A673 (cell line): Measurements from ENCODE around the gene P2RY14. TPM values are rescaled to one million over a fixed set of nuclear protein-coding genes. Genes with fewer than 3 reads are reported as not detected.

Source experiments
- BruUV-seq: library from RNA; stranded (reverse); fragments of 400-500 nt; replicated peaks from 2 replicates; lab custom pipeline; 2021; lab: Mats Ljungman, UMichigan
- CTCF ChIA-PET: fragments of 300-600 bp; sonication (Branson Sonifier 250); formaldehyde crosslinking; loops from one replicate; lab custom pipeline; 2022; ENCODE audit warnings: antibody characterized with exemption; lab: Charles Lee
- POLR2A ChIA-PET: fragments of 300-600 bp; sonication (Branson Sonifier 250); formaldehyde crosslinking; loops from one replicate; lab custom pipeline; 2022; ENCODE audit warnings: antibody characterized with exemption; ENCODE audit not compliant: low non-redundant PET; lab: Charles Lee
- DNase-seq: peaks from one replicate; pipeline ENCODE4 v3.0.0-alpha.2; 2015; ENCODE audit warnings: low spot score
- H3K27ac ChIP-seq: fragments of 200-600 bp; sonication (generic); 2 replicates; pipeline ENCODE4 v1.5.1; 2016; ENCODE audit warnings: mixed run types, low read depth, mild to moderate bottlenecking, mixed read lengths, antibody characterized with exemption, low read length; ENCODE audit not compliant: poor library complexity, severe bottlenecking
- H3K27me3 ChIP-seq: fragments of 200-600 bp; sonication (generic); replicated peaks from 2 replicates; pipeline ENCODE4 v1.6.1; 2017; ENCODE audit warnings: mixed run types, low read depth, mild to moderate bottlenecking, mixed read lengths, antibody characterized with exemption, low read length; ENCODE audit not compliant: insufficient read depth, poor library complexity
- H3K36me3 ChIP-seq: fragments of 200-600 bp; sonication (generic); 2 replicates; pipeline ENCODE4 v1.6.1; 2016; ENCODE audit warnings: mixed run types, mild to moderate bottlenecking, mixed read lengths, antibody characterized with exemption, low read length; ENCODE audit not compliant: insufficient read depth, poor library complexity, severe bottlenecking
- H3K4me1 ChIP-seq: fragments of 200-600 bp; sonication (generic); 2 replicates; pipeline ENCODE4 v1.6.1; 2017; ENCODE audit warnings: mixed run types, mild to moderate bottlenecking, mixed read lengths, antibody characterized with exemption, low read length; ENCODE audit not compliant: insufficient read depth, poor library complexity, severe bottlenecking
- H3K4me3 ChIP-seq: fragments of 200-600 bp; sonication (generic); 2 replicates; pipeline ENCODE4 v1.5.1; 2016; ENCODE audit warnings: low read depth, mixed run types, mild to moderate bottlenecking, mixed read lengths, low read length; ENCODE audit not compliant: poor library complexity, severe bottlenecking
- H3K9me3 ChIP-seq: fragments of 200-600 bp; sonication (generic); 2 replicates; pipeline ENCODE4 v1.6.1; 2016; ENCODE audit warnings: mixed run types, low read depth, mild to moderate bottlenecking, mixed read lengths, antibody characterized with exemption, low read length; ENCODE audit not compliant: poor library complexity, severe bottlenecking
- EZH2 ChIP-seq: fragments of 200-600 bp; sonication (generic); IDR thresholded peaks from 2 replicates; pipeline ENCODE4 v1.6.1; 2017; ENCODE audit warnings: borderline replicate concordance, low read depth, mild to moderate bottlenecking, mixed read lengths, antibody characterized with exemption, low read length; ENCODE audit not compliant: poor library complexity, severe bottlenecking
- intact Hi-C: fragments of 100-400 bp; cut with micrococcal nuclease; formaldehyde crosslinking; loops from one replicate; pipeline ENCODE4 v1.10.0; 2022; ENCODE audit not compliant: unreplicated experiment
- total RNA-seq: library from RNA; stranded (reverse); gene quantifications from 2 replicates; pipeline ENCODE4 v1.2.3, GENCODE V29; 2021
- TF ChIP-seq, protein P1 (sequence below): fragments of 300-800, 200-600 bp; sonication (generic); conservative IDR thresholded peaks from 2 replicates; pipeline ENCODE4 v1.5.1; 2017; ENCODE audit warnings: low read depth, mild to moderate bottlenecking, antibody characterized with exemption, low read length, moderate library complexity, mixed read lengths

The P2RY14 gene
- total RNA-seq, 1 experiment from 2014 or later, result not detected

DNA sequence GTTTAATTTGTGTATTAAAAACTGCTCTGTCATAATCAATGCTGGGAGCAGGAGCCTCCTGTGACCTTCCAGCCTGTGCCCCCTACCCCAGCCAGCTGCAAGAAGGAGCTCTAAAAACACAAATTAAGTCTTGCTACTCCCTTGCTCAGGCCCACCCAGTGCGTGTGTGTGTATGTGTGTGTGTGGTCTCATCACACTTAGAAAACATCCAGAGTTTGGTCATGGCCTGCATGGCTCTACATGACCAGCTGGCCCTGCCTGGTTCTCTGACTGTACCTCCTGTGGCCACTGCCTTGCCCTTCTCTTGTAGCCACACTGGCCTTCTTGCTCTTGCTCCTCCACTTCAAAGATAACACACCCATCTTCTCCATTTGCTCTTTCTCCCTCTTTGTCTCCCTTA is 13.7 kb downstream of the P2RY14 start:
- no peak overlapping the region for H3K4me3 ChIP-seq
- no peaks in the 10 kb centered on the region for H3K27me3 ChIP-seq
- no peak for DNase-seq
- POLR2A ChIA-PET, result no interaction called here
- intact Hi-C loops, result no loop called here
- no peaks in the 10 kb centered on the region for H3K36me3 ChIP-seq
- H3K9me3 ChIP-seq, result no peaks in the 10 kb centered on the region
- no TSS peak for BruUV-seq
- H3K4me1 ChIP-seq, result peaks cover 17% of the 10 kb centered on the region
- CTCF ChIA-PET, result no interaction called here
- no peak overlapping the region for H3K27ac ChIP-seq
- TF ChIP-seq, protein P1, sequence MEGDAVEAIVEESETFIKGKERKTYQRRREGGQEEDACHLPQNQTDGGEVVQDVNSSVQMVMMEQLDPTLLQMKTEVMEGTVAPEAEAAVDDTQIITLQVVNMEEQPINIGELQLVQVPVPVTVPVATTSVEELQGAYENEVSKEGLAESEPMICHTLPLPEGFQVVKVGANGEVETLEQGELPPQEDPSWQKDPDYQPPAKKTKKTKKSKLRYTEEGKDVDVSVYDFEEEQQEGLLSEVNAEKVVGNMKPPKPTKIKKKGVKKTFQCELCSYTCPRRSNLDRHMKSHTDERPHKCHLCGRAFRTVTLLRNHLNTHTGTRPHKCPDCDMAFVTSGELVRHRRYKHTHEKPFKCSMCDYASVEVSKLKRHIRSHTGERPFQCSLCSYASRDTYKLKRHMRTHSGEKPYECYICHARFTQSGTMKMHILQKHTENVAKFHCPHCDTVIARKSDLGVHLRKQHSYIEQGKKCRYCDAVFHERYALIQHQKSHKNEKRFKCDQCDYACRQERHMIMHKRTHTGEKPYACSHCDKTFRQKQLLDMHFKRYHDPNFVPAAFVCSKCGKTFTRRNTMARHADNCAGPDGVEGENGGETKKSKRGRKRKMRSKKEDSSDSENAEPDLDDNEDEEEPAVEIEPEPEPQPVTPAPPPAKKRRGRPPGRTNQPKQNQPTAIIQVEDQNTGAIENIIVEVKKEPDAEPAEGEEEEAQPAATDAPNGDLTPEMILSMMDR, result no peak
- no peak for TF ChIP-seq EZH2

DNA sequence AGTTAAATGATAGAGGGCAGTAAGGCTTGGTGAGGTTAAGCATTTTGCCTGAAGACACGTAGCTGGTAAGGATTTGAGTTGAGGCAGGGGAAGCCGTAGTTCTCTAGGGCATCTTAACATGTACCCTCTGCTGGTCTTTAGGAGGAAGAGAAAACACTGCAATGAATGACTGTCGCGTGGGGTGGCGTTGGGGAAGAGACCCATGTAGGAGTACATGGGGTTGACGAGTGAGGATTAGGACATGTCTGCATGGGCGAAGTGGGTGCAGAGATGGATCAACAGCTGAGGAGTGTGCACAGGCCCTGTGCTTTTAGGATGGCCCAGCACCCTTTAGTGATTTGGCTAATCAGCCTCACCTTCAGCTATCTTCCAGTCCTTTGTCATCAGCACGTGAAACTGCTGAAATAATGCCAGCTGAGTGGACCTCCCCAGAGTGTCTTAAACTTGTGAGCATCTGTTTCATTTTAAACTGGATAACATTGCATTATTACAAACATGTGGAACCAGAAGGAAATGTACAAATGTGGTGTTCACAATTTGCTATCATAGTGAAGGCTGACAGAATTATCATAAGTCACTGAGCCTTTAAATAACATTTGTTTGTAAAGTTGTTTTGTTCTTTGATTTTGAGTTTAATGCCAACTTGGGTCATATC is 15.3 kb downstream of the P2RY14 start:
- intact Hi-C loops, result no loop called here
- no peak overlapping the region for H3K4me3 ChIP-seq
- no TSS peak for BruUV-seq
- CTCF ChIA-PET, result no interaction called here
- no peaks in the 10 kb centered on the region for H3K36me3 ChIP-seq
- H3K9me3 ChIP-seq, result no peaks in the 10 kb centered on the region
- no peak for DNase-seq
- TF ChIP-seq, protein P1, result no peak
- TF ChIP-seq EZH2, result no peak
- peaks cover 12% of the 10 kb centered on the region for H3K4me1 ChIP-seq
- POLR2A ChIA-PET, result no interaction called here
- H3K27ac ChIP-seq, result no peak overlapping the region
- H3K27me3 ChIP-seq, result no peaks in the 10 kb centered on the region

DNA sequence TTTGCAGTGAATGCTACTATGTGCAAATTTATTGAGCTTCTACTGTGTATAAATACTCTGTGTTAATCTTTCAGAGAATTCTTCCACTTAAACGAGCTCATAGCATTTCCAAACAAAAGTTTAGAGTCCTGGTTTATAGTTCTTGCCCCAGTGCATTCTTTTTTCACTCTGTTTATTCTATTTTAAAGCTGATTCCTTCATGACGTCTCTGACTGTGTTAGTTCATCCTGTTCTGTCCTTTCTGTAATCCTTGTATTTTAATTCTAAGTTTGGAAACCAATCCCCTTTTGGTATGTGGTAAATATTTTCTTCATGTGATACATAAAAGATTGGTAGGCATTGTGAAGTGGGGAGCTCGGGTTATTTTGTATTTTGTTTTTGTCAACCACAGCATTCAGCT is 18.7 kb downstream of the P2RY14 start:
- BruUV-seq, result no TSS peak
- Histone ChIP-seq H3K27me3 (no peaks in the 10 kb centered on the region), H3K36me3 (no peaks in the 10 kb centered on the region), H3K4me1 (no peaks in the 10 kb centered on the region), H3K4me3 (no peak overlapping the region), H3K27ac (no peak overlapping the region), H3K9me3 (no peaks in the 10 kb centered on the region)
- TF ChIP-seq EZH2, result no peak
- TF ChIP-seq, protein P1, result no peak
- POLR2A ChIA-PET, result no interaction called here
- CTCF ChIA-PET, result no interaction called here
- no peak for DNase-seq
- intact Hi-C loops, result no loop called here
